Liver (tissue), 9 donors: ENCODE measurements around the gene KCTD16. TPM values are rescaled to one million over a fixed set of nuclear protein-coding genes. Genes with fewer than 3 reads are reported as not detected.

Source experiments
- DNase-seq: peaks from one replicate; pipeline ENCODE4 v3.0.0-alpha.2; 2017; ENCODE audit warnings: low spot score
- H3K27ac ChIP-seq, 2 donors: one replicate each; pipeline ENCODE4 v1.7.0; 2013; ENCODE audit warnings: inconsistent platforms in 2 of 2, low read length in 2 of 2, control low read depth in 1 of 2, low read depth in 1 of 2, mild to moderate bottlenecking in 1 of 2
- H3K27me3 ChIP-seq, 4 donors: one replicate each; pipeline versions ENCODE4 v1.6.1 to v1.7.0; 2013; ENCODE audit warnings: low read length in 3 of 4, inconsistent platforms in 1 of 4, mild to moderate bottlenecking in 1 of 4, moderate library complexity in 1 of 4; ENCODE audit not compliant: control insufficient read depth in 4 of 4, insufficient read depth in 4 of 4
- H3K36me3 ChIP-seq, 4 donors: one replicate each; pipeline versions ENCODE4 v1.6.1 to v1.7.0; 2013; ENCODE audit warnings: low read length in 3 of 4, mild to moderate bottlenecking in 3 of 4, low read depth in 1 of 4, moderate library complexity in 1 of 4; ENCODE audit not compliant: control insufficient read depth in 4 of 4, insufficient read depth in 3 of 4
- H3K4me1 ChIP-seq, 4 donors: one replicate each; pipeline versions ENCODE4 v1.6.1 to v1.7.0; 2013; ENCODE audit warnings: low read length in 3 of 4, mild to moderate bottlenecking in 3 of 4, moderate library complexity in 1 of 4; ENCODE audit not compliant: control insufficient read depth in 4 of 4, insufficient read depth in 4 of 4
- H3K4me3 ChIP-seq, 3 donors: one replicate each; pipeline versions ENCODE4 v1.6.1 to v1.7.0; 2013; ENCODE audit warnings: low read length in 3 of 3, control low read depth in 1 of 3, low read depth in 1 of 3, mild to moderate bottlenecking in 1 of 3
- H3K9ac ChIP-seq, 2 donors: one replicate each; pipeline ENCODE4 v1.7.0; 2013; ENCODE audit warnings: low read length in 2 of 2, mild to moderate bottlenecking in 2 of 2, moderate library complexity in 2 of 2, control low read depth in 1 of 2, low read depth in 1 of 2
- H3K9me3 ChIP-seq, 4 donors: one replicate each; pipeline versions ENCODE4 v1.6.1 to v1.7.0; 2013; ENCODE audit warnings: low read length in 3 of 4; ENCODE audit not compliant: control insufficient read depth in 4 of 4
- EGR1 ChIP-seq, 2 donors: IDR thresholded peaks; 2 replicates each; pipeline ENCODE4 v1.6.1; 2016 to 2018; ENCODE audit warnings: antibody characterized with exemption in 2 of 2, low read depth in 2 of 2
- FOXA1 ChIP-seq: IDR thresholded peaks from 2 replicates; pipeline ENCODE4 v1.6.1; 2016; ENCODE audit warnings: antibody characterized with exemption
- FOXA2 ChIP-seq: IDR thresholded peaks from 2 replicates; pipeline ENCODE4 v1.6.1; 2016; ENCODE audit warnings: antibody characterized with exemption
- GABPA ChIP-seq, 2 donors: IDR thresholded peaks in 1 of 2; conservative IDR thresholded peaks in 1 of 2; 2 replicates each; pipeline ENCODE4 v1.6.1; 2016; ENCODE audit warnings: antibody characterized with exemption in 2 of 2, mild to moderate bottlenecking in 1 of 2, moderate library complexity in 1 of 2
- HNF4A ChIP-seq, 2 donors: conservative IDR thresholded peaks; 2 replicates each; pipeline ENCODE4 v1.6.1; 2016; ENCODE audit warnings: antibody characterized with exemption in 2 of 2, mild to moderate bottlenecking in 2 of 2
- HNF4G ChIP-seq: IDR thresholded peaks from 2 replicates; pipeline ENCODE4 v1.6.1; 2016; ENCODE audit warnings: antibody characterized with exemption
- JUND ChIP-seq, 2 donors: IDR thresholded peaks; 2 replicates each; pipeline ENCODE4 v1.6.1; 2016; ENCODE audit warnings: antibody characterized with exemption in 2 of 2
- NR2F2 ChIP-seq: IDR thresholded peaks from 2 replicates; pipeline ENCODE4 v1.6.1; 2016; ENCODE audit warnings: antibody characterized with exemption
- RAD21 ChIP-seq, 2 donors: IDR thresholded peaks; 2 replicates each; pipeline ENCODE4 v1.6.1; 2016; ENCODE audit warnings: antibody characterized with exemption in 2 of 2, mild to moderate bottlenecking in 2 of 2
- SP1 ChIP-seq: IDR thresholded peaks from 2 replicates; pipeline ENCODE4 v1.6.1; 2018; ENCODE audit warnings: antibody characterized with exemption, mild to moderate bottlenecking
- TAF1 ChIP-seq: conservative IDR thresholded peaks from 2 replicates; pipeline ENCODE4 v1.6.1; 2016; ENCODE audit warnings: antibody characterized with exemption, mild to moderate bottlenecking
- YY1 ChIP-seq: IDR thresholded peaks from 2 replicates; pipeline ENCODE4 v1.6.1; 2016; ENCODE audit warnings: antibody characterized with exemption, mild to moderate bottlenecking
- WGBS: extraction: QIAGEN DNeasy Blood & Tissue Kit; methylation state at CpG from one replicate; pipeline ENCODE4 v1.1.7; 2013; 5-methylcytosine and 5-hydroxymethylcytosine counted together
- polyA plus RNA-seq, 2 donors: library from polyadenylated mRNA; stranded (reverse) in 1 of 2; unstranded in 1 of 2; fragments of 200-250 nt in 1 of 2; fragments of >200 nt in 1 of 2; fragmentation: Nextera tagmentation in 1 of 2; extraction: Ambion mirVana in 1 of 2; gene quantifications; one replicate each; pipeline versions ENCODE4 v1.2.1 to v1.2.3, GENCODE V29; 2013 to 2015
- total RNA-seq, 2 donors: library from RNA; depleted of rRNA; stranded (reverse); fragments of >200 nt; gene quantifications; one replicate each; pipeline ENCODE4 v1.2.3, GENCODE V29; 2014
- TF ChIP-seq, protein P1 (sequence below): IDR thresholded peaks from 2 replicates; pipeline ENCODE4 v1.6.1; 2016; ENCODE audit warnings: antibody characterized with exemption, mild to moderate bottlenecking
- TF ChIP-seq, protein P2 (sequence below): IDR thresholded peaks from 2 replicates; pipeline ENCODE4 v1.6.1; 2016; ENCODE audit warnings: antibody characterized with exemption
- TF ChIP-seq, protein P3 (sequence below): IDR thresholded peaks from 2 replicates; pipeline ENCODE4 v1.6.1; 2016; ENCODE audit warnings: antibody characterized with exemption
- TF ChIP-seq, protein P4 (sequence below): fragments of 150-350 bp; IDR thresholded peaks from 2 replicates; pipeline ENCODE4 v1.5.1; 2017; ENCODE audit warnings: improper control_type of control experiment, low read depth, low read length; ENCODE audit not compliant: missing input control
- TF ChIP-seq, protein P5 (sequence below): IDR thresholded peaks from 2 replicates; pipeline ENCODE4 v1.6.1; 2016; ENCODE audit warnings: antibody characterized with exemption
- donor health status: healthy.
- donor health status: healthy.
- donor health status: healthy.
- donor health status: healthy.
- donor health status: healthy.

The KCTD16 gene
- total and polyA plus RNA-seq, 4 donors, result under 0.01 to 0.05 (median 0.01) TPM; not detected in 1

DNA sequence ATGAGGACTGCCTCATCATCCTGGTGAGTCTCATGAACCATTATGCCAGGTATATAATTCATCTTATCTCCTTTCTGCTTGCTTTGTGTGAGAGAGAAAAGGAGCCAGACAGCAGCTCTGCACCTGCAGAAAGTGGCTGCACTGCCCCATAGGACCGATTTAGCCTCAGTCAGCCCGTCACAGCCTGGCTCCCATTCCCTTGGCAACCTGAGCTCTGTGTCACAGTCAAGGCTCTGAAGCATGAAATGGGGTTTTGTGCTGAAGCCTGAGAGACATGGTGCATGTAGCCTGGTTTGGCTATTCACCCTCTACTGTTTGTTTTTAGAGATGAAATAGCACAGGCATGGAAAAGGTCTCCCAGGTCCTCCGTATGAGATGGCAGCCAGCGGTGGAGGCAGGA, 198.3 kb downstream of the KCTD16 start:
- no peak for DNase-seq
- H3K36me3 ChIP-seq, result no peaks in the 10 kb centered on the region
- no peak overlapping the region for H3K9ac ChIP-seq
- TF ChIP-seq, protein P1, sequence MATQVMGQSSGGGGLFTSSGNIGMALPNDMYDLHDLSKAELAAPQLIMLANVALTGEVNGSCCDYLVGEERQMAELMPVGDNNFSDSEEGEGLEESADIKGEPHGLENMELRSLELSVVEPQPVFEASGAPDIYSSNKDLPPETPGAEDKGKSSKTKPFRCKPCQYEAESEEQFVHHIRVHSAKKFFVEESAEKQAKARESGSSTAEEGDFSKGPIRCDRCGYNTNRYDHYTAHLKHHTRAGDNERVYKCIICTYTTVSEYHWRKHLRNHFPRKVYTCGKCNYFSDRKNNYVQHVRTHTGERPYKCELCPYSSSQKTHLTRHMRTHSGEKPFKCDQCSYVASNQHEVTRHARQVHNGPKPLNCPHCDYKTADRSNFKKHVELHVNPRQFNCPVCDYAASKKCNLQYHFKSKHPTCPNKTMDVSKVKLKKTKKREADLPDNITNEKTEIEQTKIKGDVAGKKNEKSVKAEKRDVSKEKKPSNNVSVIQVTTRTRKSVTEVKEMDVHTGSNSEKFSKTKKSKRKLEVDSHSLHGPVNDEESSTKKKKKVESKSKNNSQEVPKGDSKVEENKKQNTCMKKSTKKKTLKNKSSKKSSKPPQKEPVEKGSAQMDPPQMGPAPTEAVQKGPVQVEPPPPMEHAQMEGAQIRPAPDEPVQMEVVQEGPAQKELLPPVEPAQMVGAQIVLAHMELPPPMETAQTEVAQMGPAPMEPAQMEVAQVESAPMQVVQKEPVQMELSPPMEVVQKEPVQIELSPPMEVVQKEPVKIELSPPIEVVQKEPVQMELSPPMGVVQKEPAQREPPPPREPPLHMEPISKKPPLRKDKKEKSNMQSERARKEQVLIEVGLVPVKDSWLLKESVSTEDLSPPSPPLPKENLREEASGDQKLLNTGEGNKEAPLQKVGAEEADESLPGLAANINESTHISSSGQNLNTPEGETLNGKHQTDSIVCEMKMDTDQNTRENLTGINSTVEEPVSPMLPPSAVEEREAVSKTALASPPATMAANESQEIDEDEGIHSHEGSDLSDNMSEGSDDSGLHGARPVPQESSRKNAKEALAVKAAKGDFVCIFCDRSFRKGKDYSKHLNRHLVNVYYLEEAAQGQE, result no peak
- no peak for TF ChIP-seq HNF4A (conservative IDR thresholded peaks at IDR 0.05)
- TF ChIP-seq, protein P2, sequence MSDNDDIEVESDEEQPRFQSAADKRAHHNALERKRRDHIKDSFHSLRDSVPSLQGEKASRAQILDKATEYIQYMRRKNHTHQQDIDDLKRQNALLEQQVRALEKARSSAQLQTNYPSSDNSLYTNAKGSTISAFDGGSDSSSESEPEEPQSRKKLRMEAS, result no peak
- TF ChIP-seq JUND (IDR thresholded peaks at IDR 0.05), result no peak
- TF ChIP-seq FOXA2, result no peak
- H3K27ac ChIP-seq, result no peak overlapping the region
- 93% methylated on average over 4 of the region's 4 CpGs for WGBS
- no peaks in the 10 kb centered on the region for H3K27me3 ChIP-seq
- no peak overlapping the region for H3K4me3 ChIP-seq
- H3K9me3 ChIP-seq, result no peaks in the 10 kb centered on the region
- H3K4me1 ChIP-seq, result peaks cover 0 to 4% (median 0%) of the 10 kb centered on the region in 4 donors

DNA sequence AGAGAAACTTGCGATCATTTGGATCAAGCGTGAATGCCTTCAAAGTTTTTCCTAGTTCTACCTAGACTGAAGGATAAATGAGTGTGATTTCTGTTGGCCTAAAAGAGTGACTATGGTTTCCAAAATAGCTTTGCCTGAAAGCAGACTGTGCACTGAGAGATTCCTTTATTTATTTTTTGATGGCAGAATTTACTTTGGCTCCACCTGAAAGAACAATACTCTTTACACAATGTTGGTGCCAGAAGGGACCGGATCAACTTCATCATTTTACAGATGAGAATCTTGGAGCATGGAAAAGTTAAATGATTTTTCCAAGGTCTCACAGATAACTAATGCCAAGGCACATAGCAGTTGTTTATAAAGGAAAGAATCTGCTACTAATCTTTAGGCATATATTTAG, 199.6 kb downstream of the KCTD16 start:
- H3K27ac ChIP-seq, result no peak overlapping the region
- no peak for DNase-seq
- WGBS, result 62% methylated on average over 3 of the region's 3 CpGs
- no peak overlapping the region for H3K9ac ChIP-seq
- H3K4me3 ChIP-seq, result no peak overlapping the region
- TF ChIP-seq HNF4A (conservative IDR thresholded peaks at IDR 0.05), result peak in 1 of 2 donors; percentile 7
- peak; percentile 14 for TF ChIP-seq YY1
- peak; percentile 60 for TF ChIP-seq FOXA1
- TF ChIP-seq, protein P3, sequence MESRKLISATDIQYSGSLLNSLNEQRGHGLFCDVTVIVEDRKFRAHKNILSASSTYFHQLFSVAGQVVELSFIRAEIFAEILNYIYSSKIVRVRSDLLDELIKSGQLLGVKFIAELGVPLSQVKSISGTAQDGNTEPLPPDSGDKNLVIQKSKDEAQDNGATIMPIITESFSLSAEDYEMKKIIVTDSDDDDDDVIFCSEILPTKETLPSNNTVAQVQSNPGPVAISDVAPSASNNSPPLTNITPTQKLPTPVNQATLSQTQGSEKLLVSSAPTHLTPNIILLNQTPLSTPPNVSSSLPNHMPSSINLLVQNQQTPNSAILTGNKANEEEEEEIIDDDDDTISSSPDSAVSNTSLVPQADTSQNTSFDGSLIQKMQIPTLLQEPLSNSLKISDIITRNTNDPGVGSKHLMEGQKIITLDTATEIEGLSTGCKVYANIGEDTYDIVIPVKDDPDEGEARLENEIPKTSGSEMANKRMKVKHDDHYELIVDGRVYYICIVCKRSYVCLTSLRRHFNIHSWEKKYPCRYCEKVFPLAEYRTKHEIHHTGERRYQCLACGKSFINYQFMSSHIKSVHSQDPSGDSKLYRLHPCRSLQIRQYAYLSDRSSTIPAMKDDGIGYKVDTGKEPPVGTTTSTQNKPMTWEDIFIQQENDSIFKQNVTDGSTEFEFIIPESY, result no peak
- TF ChIP-seq NR2F2, result no peak
- peak in 1 of 2 donors; percentile 8 for TF ChIP-seq RAD21 (IDR thresholded peaks at IDR 0.05)
- TF ChIP-seq FOXA2, result peak; percentile 60
- H3K27me3 ChIP-seq, result no peaks in the 10 kb centered on the region
- H3K36me3 ChIP-seq, result no peaks in the 10 kb centered on the region
- H3K4me1 ChIP-seq, result peaks cover 0 to 4% (median 0%) of the 10 kb centered on the region in 4 donors
- no peaks in the 10 kb centered on the region for H3K9me3 ChIP-seq

DNA sequence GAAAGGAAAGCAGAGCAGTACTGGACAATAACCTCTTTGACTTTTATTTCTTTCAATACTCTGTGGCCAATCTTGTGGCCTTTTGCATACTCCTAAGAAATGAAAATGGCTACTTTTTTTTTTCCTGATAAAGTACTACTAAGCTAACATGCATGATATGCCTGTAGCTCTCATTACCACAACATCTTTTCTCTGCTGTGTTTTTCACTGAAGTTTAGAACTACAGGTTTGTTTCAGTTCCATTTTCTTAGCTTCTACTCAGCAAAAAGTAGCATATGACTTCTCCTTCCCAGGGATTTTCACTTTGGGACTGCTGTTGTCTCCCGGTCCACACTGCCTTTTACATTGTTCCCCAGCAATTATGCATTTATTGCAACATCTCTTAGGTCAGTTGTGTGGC, 204.0 kb downstream of the KCTD16 start:
- Histone ChIP-seq H3K4me1 (peaks cover 0 to 4% (median 0%) of the 10 kb centered on the region in 4 donors), H3K4me3 (no peak overlapping the region), H3K9me3 (no peaks in the 10 kb centered on the region), H3K36me3 (no peaks in the 10 kb centered on the region), H3K27me3 (no peaks in the 10 kb centered on the region), H3K27ac (no peak overlapping the region), H3K9ac (no peak overlapping the region)
- DNase-seq, result no peak
- 94% methylated on average over 1 of the region's 1 CpG for WGBS
- no peak for TF ChIP-seq JUND (IDR thresholded peaks at IDR 0.05)
- TF ChIP-seq TAF1, result no peak
- TF ChIP-seq, protein P4, sequence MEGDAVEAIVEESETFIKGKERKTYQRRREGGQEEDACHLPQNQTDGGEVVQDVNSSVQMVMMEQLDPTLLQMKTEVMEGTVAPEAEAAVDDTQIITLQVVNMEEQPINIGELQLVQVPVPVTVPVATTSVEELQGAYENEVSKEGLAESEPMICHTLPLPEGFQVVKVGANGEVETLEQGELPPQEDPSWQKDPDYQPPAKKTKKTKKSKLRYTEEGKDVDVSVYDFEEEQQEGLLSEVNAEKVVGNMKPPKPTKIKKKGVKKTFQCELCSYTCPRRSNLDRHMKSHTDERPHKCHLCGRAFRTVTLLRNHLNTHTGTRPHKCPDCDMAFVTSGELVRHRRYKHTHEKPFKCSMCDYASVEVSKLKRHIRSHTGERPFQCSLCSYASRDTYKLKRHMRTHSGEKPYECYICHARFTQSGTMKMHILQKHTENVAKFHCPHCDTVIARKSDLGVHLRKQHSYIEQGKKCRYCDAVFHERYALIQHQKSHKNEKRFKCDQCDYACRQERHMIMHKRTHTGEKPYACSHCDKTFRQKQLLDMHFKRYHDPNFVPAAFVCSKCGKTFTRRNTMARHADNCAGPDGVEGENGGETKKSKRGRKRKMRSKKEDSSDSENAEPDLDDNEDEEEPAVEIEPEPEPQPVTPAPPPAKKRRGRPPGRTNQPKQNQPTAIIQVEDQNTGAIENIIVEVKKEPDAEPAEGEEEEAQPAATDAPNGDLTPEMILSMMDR, result no peak
- TF ChIP-seq, protein P5, sequence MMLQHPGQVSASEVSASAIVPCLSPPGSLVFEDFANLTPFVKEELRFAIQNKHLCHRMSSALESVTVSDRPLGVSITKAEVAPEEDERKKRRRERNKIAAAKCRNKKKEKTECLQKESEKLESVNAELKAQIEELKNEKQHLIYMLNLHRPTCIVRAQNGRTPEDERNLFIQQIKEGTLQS, result no peak
- TF ChIP-seq HNF4G, result no peak
- TF ChIP-seq FOXA2, result no peak
- no peak for TF ChIP-seq SP1
- TF ChIP-seq, protein P1, result no peak
- TF ChIP-seq RAD21 (IDR thresholded peaks at IDR 0.05), result no peak
- no peak for TF ChIP-seq GABPA (IDR thresholded peaks at IDR 0.05 in 1 of 2, conservative IDR thresholded peaks at IDR 0.05 in 1 of 2)
- TF ChIP-seq EGR1 (IDR thresholded peaks at IDR 0.05; ENCODE audit: low read depth in 2 of 2), result no peak
